PC-9 (cell line): Measurements from ENCODE around the gene C1orf159. TPM values are rescaled to one million over a fixed set of nuclear protein-coding genes. Genes with fewer than 3 reads are reported as not detected.

ENCODE experiments used
- BruUV-seq: library from RNA; stranded (reverse); fragments of 400-500 nt; replicated peaks from 2 replicates; lab custom pipeline; 2021; lab: Mats Ljungman, UMichigan
- CTCF ChIA-PET: fragments of 300-600 bp; sonication (Branson Sonifier 250); formaldehyde crosslinking; loops from one replicate; lab custom pipeline; 2022; ENCODE audit warnings: antibody characterized with exemption; lab: Charles Lee
- POLR2A ChIA-PET: fragments of 300-600 bp; sonication (Branson Sonifier 250); formaldehyde crosslinking; loops from one replicate; lab custom pipeline; 2022; ENCODE audit warnings: antibody characterized with exemption; ENCODE audit not compliant: unreplicated experiment; lab: Charles Lee
- DNase-seq, 2 experiments: peaks; one replicate each; pipeline versions ENCODE4 v3.0.0 to v3.0.0-alpha.2; 2015 to 2022; ENCODE audit warnings: mixed read lengths in 1 of 2
- H2AFZ ChIP-seq: fragments of 200-600 bp; sonication (generic); 2 replicates; pipeline ENCODE4 v1.8.1; 2017; ENCODE audit warnings: antibody characterized with exemption
- H3F3A ChIP-seq: fragments of 200-600 bp; sonication (generic); 2 replicates; pipeline ENCODE4 v1.8.1; 2017; ENCODE audit warnings: antibody characterized with exemption, mild to moderate bottlenecking, low read depth; ENCODE audit not compliant: insufficient read depth
- H3K27ac ChIP-seq: fragments of 200-600 bp; sonication (generic); 2 replicates; pipeline ENCODE4 v1.6.1; 2016; ENCODE audit warnings: mixed run types
- H3K27me3 ChIP-seq: fragments of 200-600 bp; sonication (generic); 2 replicates; pipeline ENCODE4 v1.6.1; 2016; ENCODE audit warnings: low read depth, mixed run types; ENCODE audit not compliant: insufficient read depth
- H3K36me3 ChIP-seq: fragments of 200-600 bp; sonication (generic); 2 replicates; pipeline ENCODE4 v1.6.1; 2016; ENCODE audit warnings: low read depth, mixed run types
- H3K4me1 ChIP-seq: fragments of 200-600 bp; sonication (generic); replicated peaks from 2 replicates; pipeline ENCODE4 v1.6.1; 2016; ENCODE audit warnings: mixed run types; ENCODE audit not compliant: insufficient read depth
- H3K4me2 ChIP-seq: fragments of 200-600 bp; sonication (generic); 2 replicates; pipeline ENCODE4 v1.6.1; 2017; ENCODE audit warnings: mixed run types
- H3K4me3 ChIP-seq: fragments of 200-600 bp; sonication (generic); 2 replicates; pipeline ENCODE4 v1.6.1; 2016; ENCODE audit warnings: mixed run types
- H3K79me2 ChIP-seq: fragments of 200-600 bp; sonication (generic); 2 replicates; pipeline ENCODE4 v1.6.1; 2017; ENCODE audit warnings: low read depth, mixed run types
- H3K9me2 ChIP-seq: fragments of 200-600 bp; sonication (generic); 2 replicates; pipeline ENCODE4 v1.8.1; 2017; ENCODE audit warnings: mild to moderate bottlenecking; ENCODE audit not compliant: insufficient read depth
- H3K9me3 ChIP-seq: fragments of 200-600 bp; sonication (generic); 2 replicates; pipeline ENCODE4 v1.8.1; 2016; ENCODE audit warnings: low read depth; ENCODE audit not compliant: insufficient read depth
- H4K20me1 ChIP-seq: fragments of 200-600 bp; sonication (generic); 2 replicates; pipeline ENCODE4 v1.8.1; 2017; ENCODE audit not compliant: insufficient read depth
- EZH2 ChIP-seq: fragments of 200-600 bp; sonication (generic); IDR thresholded peaks from 2 replicates; pipeline ENCODE4 v1.8.0; 2017; ENCODE audit warnings: antibody characterized with exemption, low read depth
- intact Hi-C: fragments of 100-400 bp; cut with micrococcal nuclease; formaldehyde crosslinking; loops from one replicate; pipeline ENCODE4 v1.10.0; 2022; ENCODE audit not compliant: unreplicated experiment
- total RNA-seq: library from RNA; stranded (reverse); gene quantifications from 2 replicates; pipeline ENCODE4 v1.2.3, GENCODE V29; 2021
- TF ChIP-seq, protein P1 (sequence below): fragments of 200-600 bp; sonication (generic); conservative IDR thresholded peaks from 2 replicates; pipeline ENCODE4 v1.6.1; 2017; ENCODE audit warnings: mixed run types, antibody characterized with exemption, mild to moderate bottlenecking, moderate library complexity

C1orf159 gene
- total RNA-seq, 1 experiment from 2014 or later, result 31.1 TPM

DNA sequence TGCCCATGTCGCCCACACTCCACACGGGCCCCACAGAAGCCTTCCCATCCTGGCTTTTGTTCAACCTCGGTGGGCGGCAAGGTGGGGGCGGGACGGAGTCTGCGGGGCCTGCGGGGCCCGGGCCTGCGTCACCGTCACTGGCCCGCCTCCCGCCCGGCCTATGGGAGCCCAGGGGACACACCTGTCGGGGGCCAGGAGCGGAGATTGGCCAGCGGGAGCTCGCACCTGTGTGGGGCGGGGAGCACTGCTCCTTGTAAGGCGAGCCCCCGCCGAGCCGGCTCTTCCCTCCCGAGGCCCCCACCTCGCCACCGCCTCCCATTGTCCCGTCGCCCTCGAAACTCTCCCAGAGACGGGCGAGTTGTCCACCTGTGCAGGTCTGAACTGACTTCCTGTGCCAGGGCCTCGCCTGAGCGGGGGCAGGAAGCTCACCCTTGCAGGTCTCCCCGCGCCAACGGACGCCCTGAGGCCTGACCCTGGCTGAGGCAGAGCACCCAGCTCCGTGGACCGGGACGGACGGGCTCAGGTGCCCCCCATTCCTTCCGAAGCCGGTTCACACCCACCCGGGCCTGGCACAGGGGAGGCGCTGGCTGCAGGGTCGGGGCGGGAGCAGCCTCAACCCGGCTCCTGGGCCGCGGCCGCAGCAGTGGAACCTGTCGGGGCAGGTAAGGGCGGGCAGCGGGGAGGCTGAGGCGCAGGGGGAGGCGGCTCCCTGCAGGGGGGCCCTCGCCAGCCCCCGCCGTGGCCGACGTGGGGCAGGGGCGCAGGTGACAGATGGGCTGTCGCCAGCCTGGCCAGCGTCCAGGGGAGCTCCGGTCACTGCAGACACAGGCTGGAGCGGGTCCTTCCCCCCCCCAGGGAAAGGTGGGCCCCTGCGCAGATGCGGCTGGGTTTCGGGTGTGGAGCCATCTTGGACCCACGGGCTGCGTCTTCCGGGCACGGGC, 47.0 kb upstream of the C1orf159 start:
- H3K9me3 ChIP-seq, result no peaks in the 10 kb centered on the region
- intact Hi-C loops, result loop anchor here (1.0 to 5.0 kb wide), 4 partner anchors 38 to 102 kb away; partner anchors contain the start of gene TNFRSF18
- peaks cover 30% of the 10 kb centered on the region; the same call in 1 of the 2 replicates for H3F3A ChIP-seq
- H3K27me3 ChIP-seq, result no peaks in the 10 kb centered on the region
- H4K20me1 ChIP-seq, result peaks cover 23% of the 10 kb centered on the region
- CTCF ChIA-PET, result interaction anchor here (0.6 kb wide), 1 partner anchor 343 kb away, joined by 5 read pairs; no protein-coding TSS in a partner anchor
- no TSS peak for BruUV-seq
- peak overlapping the region; percentile 99 for H3K4me3 ChIP-seq
- POLR2A ChIA-PET, result interaction anchor here (0.5 to 0.8 kb wide), 7 partner anchors 11 to 276 kb away, joined by 3 to 12 read pairs (median 4); no protein-coding TSS in a partner anchor
- H3K4me2 ChIP-seq, result peak overlapping the region; percentile 99
- TF ChIP-seq, protein P1, sequence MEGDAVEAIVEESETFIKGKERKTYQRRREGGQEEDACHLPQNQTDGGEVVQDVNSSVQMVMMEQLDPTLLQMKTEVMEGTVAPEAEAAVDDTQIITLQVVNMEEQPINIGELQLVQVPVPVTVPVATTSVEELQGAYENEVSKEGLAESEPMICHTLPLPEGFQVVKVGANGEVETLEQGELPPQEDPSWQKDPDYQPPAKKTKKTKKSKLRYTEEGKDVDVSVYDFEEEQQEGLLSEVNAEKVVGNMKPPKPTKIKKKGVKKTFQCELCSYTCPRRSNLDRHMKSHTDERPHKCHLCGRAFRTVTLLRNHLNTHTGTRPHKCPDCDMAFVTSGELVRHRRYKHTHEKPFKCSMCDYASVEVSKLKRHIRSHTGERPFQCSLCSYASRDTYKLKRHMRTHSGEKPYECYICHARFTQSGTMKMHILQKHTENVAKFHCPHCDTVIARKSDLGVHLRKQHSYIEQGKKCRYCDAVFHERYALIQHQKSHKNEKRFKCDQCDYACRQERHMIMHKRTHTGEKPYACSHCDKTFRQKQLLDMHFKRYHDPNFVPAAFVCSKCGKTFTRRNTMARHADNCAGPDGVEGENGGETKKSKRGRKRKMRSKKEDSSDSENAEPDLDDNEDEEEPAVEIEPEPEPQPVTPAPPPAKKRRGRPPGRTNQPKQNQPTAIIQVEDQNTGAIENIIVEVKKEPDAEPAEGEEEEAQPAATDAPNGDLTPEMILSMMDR, result no peak
- no peak for TF ChIP-seq EZH2
- H3K4me1 ChIP-seq, result peaks cover 28% of the 10 kb centered on the region
- peak overlapping the region; percentile 69 for H2AFZ ChIP-seq
- H3K79me2 ChIP-seq, result peaks cover 50% of the 10 kb centered on the region
- peak; percentile 89 to 97 for DNase-seq
- H3K27ac ChIP-seq, result peak overlapping the region; percentile 84
- no peaks in the 10 kb centered on the region for H3K9me2 ChIP-seq
- no peaks in the 10 kb centered on the region for H3K36me3 ChIP-seq

DNA sequence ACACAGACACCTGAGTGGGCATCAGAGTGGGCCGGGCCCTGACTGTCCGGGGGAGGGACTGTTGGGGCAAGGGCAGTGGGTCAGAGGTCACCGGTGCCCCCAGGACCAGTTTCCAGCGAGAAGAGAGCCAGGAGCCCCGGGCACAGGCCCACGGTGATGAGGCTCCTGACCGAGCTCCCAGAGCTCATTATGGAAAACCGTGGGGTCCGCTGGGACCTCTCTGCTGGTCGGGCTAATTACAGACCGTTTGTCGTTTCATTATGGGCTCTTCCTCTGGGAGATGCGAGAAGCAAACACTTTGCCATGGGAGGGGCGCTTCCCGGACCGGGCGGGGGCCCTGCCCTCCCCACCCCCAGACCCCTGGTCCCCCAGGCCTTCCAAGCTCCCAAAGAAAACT, 45.8 kb upstream of the C1orf159 start:
- Histone ChIP-seq H4K20me1 (peaks cover 14% of the 10 kb centered on the region), H3K9me2 (no peaks in the 10 kb centered on the region), H3K79me2 (peaks cover 38% of the 10 kb centered on the region), H3K4me1 (peaks cover 28% of the 10 kb centered on the region), H3F3A (peaks cover 33% of the 10 kb centered on the region; the same call in 1 of the 2 replicates), H3K27ac (no peak overlapping the region), H3K9me3 (no peaks in the 10 kb centered on the region), H3K4me3 (no peak overlapping the region), H2AFZ (no peak overlapping the region), H3K27me3 (no peaks in the 10 kb centered on the region), H3K4me2 (peak overlapping the region; percentile 99), H3K36me3 (no peaks in the 10 kb centered on the region)
- intact Hi-C loops, result loop anchor here (1.0 to 5.0 kb wide), 3 partner anchors 37 to 70 kb away; partner anchors contain the start of gene TNFRSF18
- TF ChIP-seq, protein P1, result no peak
- TF ChIP-seq EZH2, result no peak
- CTCF ChIA-PET, result no interaction called here
- BruUV-seq, result no TSS peak
- POLR2A ChIA-PET, result no interaction called here
- no peak for DNase-seq

- ChIA-PET CTCF (no interaction called here), POLR2A (no interaction called here)
- intact Hi-C loops, result loop anchor here (5.0 kb wide), 1 partner anchor 46 kb away; the partner anchor contains the start of gene TNFRSF18
- no peak for DNase-seq
- peaks cover 13% of the 10 kb centered on the region for H4K20me1 ChIP-seq
- no peak overlapping the region for H3K4me3 ChIP-seq
- peaks cover 34% of the 10 kb centered on the region for H3K79me2 ChIP-seq
- H3K9me3 ChIP-seq, result no peaks in the 10 kb centered on the region
- no TSS peak for BruUV-seq
- H3K27ac ChIP-seq, result no peak overlapping the region
- H3F3A ChIP-seq, result peaks cover 33% of the 10 kb centered on the region; the same call in 1 of the 2 replicates
- H3K4me1 ChIP-seq, result peaks cover 27% of the 10 kb centered on the region
- no peaks in the 10 kb centered on the region for H3K9me2 ChIP-seq
- H3K27me3 ChIP-seq, result no peaks in the 10 kb centered on the region
- H3K36me3 ChIP-seq, result no peaks in the 10 kb centered on the region
- TF ChIP-seq, protein P1, result no peak
- no peak for TF ChIP-seq EZH2
- no peak overlapping the region for H3K4me2 ChIP-seq
- H2AFZ ChIP-seq, result no peak overlapping the region
Measured at GRCh38 chr1:1161078-1161682, 45.3 kb upstream of the C1orf159 start.
